PC-9 (cell line): Measurements from ENCODE around the gene DAAM2. TPM values are rescaled to one million over a fixed set of nuclear protein-coding genes. Genes with fewer than 3 reads are reported as not detected.

Experiments used
- BruUV-seq: library from RNA; stranded (reverse); fragments of 400-500 nt; replicated peaks from 2 replicates; lab custom pipeline; 2021; lab: Mats Ljungman, UMichigan
- CTCF ChIA-PET: fragments of 300-600 bp; sonication (Branson Sonifier 250); formaldehyde crosslinking; loops from one replicate; lab custom pipeline; 2022; ENCODE audit warnings: antibody characterized with exemption; lab: Charles Lee
- POLR2A ChIA-PET: fragments of 300-600 bp; sonication (Branson Sonifier 250); formaldehyde crosslinking; loops from one replicate; lab custom pipeline; 2022; ENCODE audit warnings: antibody characterized with exemption; ENCODE audit not compliant: unreplicated experiment; lab: Charles Lee
- DNase-seq, 2 experiments: peaks; one replicate each; pipeline versions ENCODE4 v3.0.0 to v3.0.0-alpha.2; 2015 to 2022; ENCODE audit warnings: mixed read lengths in 1 of 2
- H2AFZ ChIP-seq: fragments of 200-600 bp; sonication (generic); 2 replicates; pipeline ENCODE4 v1.8.1; 2017; ENCODE audit warnings: antibody characterized with exemption
- H3F3A ChIP-seq: fragments of 200-600 bp; sonication (generic); 2 replicates; pipeline ENCODE4 v1.8.1; 2017; ENCODE audit warnings: antibody characterized with exemption, mild to moderate bottlenecking, low read depth; ENCODE audit not compliant: insufficient read depth
- H3K27ac ChIP-seq: fragments of 200-600 bp; sonication (generic); 2 replicates; pipeline ENCODE4 v1.6.1; 2016; ENCODE audit warnings: mixed run types
- H3K27me3 ChIP-seq: fragments of 200-600 bp; sonication (generic); 2 replicates; pipeline ENCODE4 v1.6.1; 2016; ENCODE audit warnings: low read depth, mixed run types; ENCODE audit not compliant: insufficient read depth
- H3K36me3 ChIP-seq: fragments of 200-600 bp; sonication (generic); 2 replicates; pipeline ENCODE4 v1.6.1; 2016; ENCODE audit warnings: low read depth, mixed run types
- H3K4me1 ChIP-seq: fragments of 200-600 bp; sonication (generic); replicated peaks from 2 replicates; pipeline ENCODE4 v1.6.1; 2016; ENCODE audit warnings: mixed run types; ENCODE audit not compliant: insufficient read depth
- H3K4me2 ChIP-seq: fragments of 200-600 bp; sonication (generic); 2 replicates; pipeline ENCODE4 v1.6.1; 2017; ENCODE audit warnings: mixed run types
- H3K4me3 ChIP-seq: fragments of 200-600 bp; sonication (generic); 2 replicates; pipeline ENCODE4 v1.6.1; 2016; ENCODE audit warnings: mixed run types
- H3K79me2 ChIP-seq: fragments of 200-600 bp; sonication (generic); 2 replicates; pipeline ENCODE4 v1.6.1; 2017; ENCODE audit warnings: low read depth, mixed run types
- H3K9me2 ChIP-seq: fragments of 200-600 bp; sonication (generic); 2 replicates; pipeline ENCODE4 v1.8.1; 2017; ENCODE audit warnings: mild to moderate bottlenecking; ENCODE audit not compliant: insufficient read depth
- H3K9me3 ChIP-seq: fragments of 200-600 bp; sonication (generic); 2 replicates; pipeline ENCODE4 v1.8.1; 2016; ENCODE audit warnings: low read depth; ENCODE audit not compliant: insufficient read depth
- H4K20me1 ChIP-seq: fragments of 200-600 bp; sonication (generic); 2 replicates; pipeline ENCODE4 v1.8.1; 2017; ENCODE audit not compliant: insufficient read depth
- CTCF ChIP-seq: fragments of 200-600 bp; sonication (generic); conservative IDR thresholded peaks from 2 replicates; pipeline ENCODE4 v1.6.1; 2017; ENCODE audit warnings: mixed run types, antibody characterized with exemption, mild to moderate bottlenecking, moderate library complexity
- EZH2 ChIP-seq: fragments of 200-600 bp; sonication (generic); IDR thresholded peaks from 2 replicates; pipeline ENCODE4 v1.8.0; 2017; ENCODE audit warnings: antibody characterized with exemption, low read depth
- intact Hi-C: fragments of 100-400 bp; cut with micrococcal nuclease; formaldehyde crosslinking; loops from one replicate; pipeline ENCODE4 v1.10.0; 2022; ENCODE audit not compliant: unreplicated experiment
- total RNA-seq: library from RNA; stranded (reverse); gene quantifications from 2 replicates; pipeline ENCODE4 v1.2.3, GENCODE V29; 2021

Gene DAAM2
- total RNA-seq, 1 experiment from 2014 or later = not detected

DNA sequence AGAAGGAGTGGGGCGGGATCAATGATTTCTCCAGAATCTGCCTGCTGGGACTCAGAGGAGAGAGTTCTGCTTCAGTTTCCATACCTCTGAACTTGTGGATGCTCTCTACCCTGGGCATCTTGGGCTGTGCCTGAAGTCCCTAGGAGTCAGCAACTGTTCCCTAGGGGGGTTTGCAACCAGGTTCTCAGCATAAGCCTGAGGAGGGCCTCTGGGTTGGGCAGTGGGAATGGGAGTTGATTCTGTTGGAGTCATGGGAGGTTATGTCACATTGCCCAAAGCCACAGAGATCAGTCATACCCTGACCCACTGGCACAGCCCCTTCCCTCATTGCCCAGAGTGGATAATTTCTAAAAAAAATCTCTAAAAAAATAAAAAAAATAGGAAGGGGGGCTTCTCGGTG lies 94.7 kb downstream of the DAAM2 start:
- no TSS peak for BruUV-seq

GRCh38 chr6:39887692-39888450 lies 95.7 kb downstream of the DAAM2 start:
- Histone ChIP-seq H3K79me2 (no peaks in the 10 kb centered on the region), H2AFZ (no peak overlapping the region), H3K9me3 (no peaks in the 10 kb centered on the region), H3K4me1 (no peaks in the 10 kb centered on the region), H3K4me3 (no peak overlapping the region), H3K27ac (no peak overlapping the region), H3K36me3 (no peaks in the 10 kb centered on the region), H3K27me3 (peaks cover 50% of the 10 kb centered on the region), H3F3A (no peaks in the 10 kb centered on the region), H4K20me1 (no peaks in the 10 kb centered on the region), H3K9me2 (no peaks in the 10 kb centered on the region), H3K4me2 (no peak overlapping the region)
- intact Hi-C loops = no loop called here
- no TSS peak for BruUV-seq
- no peak for DNase-seq
- TF ChIP-seq CTCF (no peak), EZH2 (no peak)
- CTCF ChIA-PET = no interaction called here
- POLR2A ChIA-PET = no interaction called here

More for the DNA sequence above, 94.7 kb downstream of the DAAM2 start:
- Histone ChIP-seq H3K9me3 (no peaks in the 10 kb centered on the region), H3K9me2 (no peaks in the 10 kb centered on the region), H4K20me1 (no peaks in the 10 kb centered on the region), H3K27ac (no peak overlapping the region), H3K4me2 (no peak overlapping the region), H3K4me3 (no peak overlapping the region), H3K27me3 (peaks cover 56% of the 10 kb centered on the region), H3K4me1 (no peaks in the 10 kb centered on the region), H3F3A (no peaks in the 10 kb centered on the region), H3K36me3 (no peaks in the 10 kb centered on the region), H3K79me2 (no peaks in the 10 kb centered on the region), H2AFZ (no peak overlapping the region)
- ChIA-PET POLR2A (no interaction called here), CTCF (no interaction called here)
- intact Hi-C loops = no loop called here
- DNase-seq = no peak
- no peak for TF ChIP-seq CTCF
- TF ChIP-seq EZH2 = no peak

- Histone ChIP-seq H4K20me1 (no peaks in the 10 kb centered on the region), H3K4me3 (no peak overlapping the region), H3K9me2 (no peaks in the 10 kb centered on the region), H3F3A (no peaks in the 10 kb centered on the region), H2AFZ (no peak overlapping the region), H3K36me3 (no peaks in the 10 kb centered on the region), H3K4me1 (no peaks in the 10 kb centered on the region), H3K9me3 (no peaks in the 10 kb centered on the region), H3K27me3 (peaks cover 55% of the 10 kb centered on the region), H3K79me2 (no peaks in the 10 kb centered on the region), H3K4me2 (no peak overlapping the region), H3K27ac (no peak overlapping the region)
- CTCF ChIA-PET = no interaction called here
- intact Hi-C loops = no loop called here
- BruUV-seq = no TSS peak
- TF ChIP-seq CTCF (no peak), EZH2 (no peak)
- POLR2A ChIA-PET = no interaction called here
- DNase-seq = no peak
Measured at GRCh38 chr6:39889229-39889628, 97.1 kb downstream of the DAAM2 start.
